NT2/D1 (cell line): ENCODE measurements around the gene TDRD7.

ENCODE experiments used
- SUZ12 ChIP-seq: IDR thresholded peaks from 2 replicates; pipeline ENCODE4 v1.6.1; 2011; ENCODE audit not compliant: insufficient read length, insufficient read depth; ENCODE audit errors: extremely low read depth
- YY1 ChIP-seq: IDR thresholded peaks from 2 replicates; pipeline ENCODE4 v1.6.1; 2011; ENCODE audit not compliant: insufficient read length, insufficient read depth
- ZNF274 ChIP-seq: IDR thresholded peaks from 2 replicates; pipeline ENCODE4 v1.6.1; 2011; ENCODE audit warnings: mild to moderate bottlenecking, low read depth, low read length

DNA sequence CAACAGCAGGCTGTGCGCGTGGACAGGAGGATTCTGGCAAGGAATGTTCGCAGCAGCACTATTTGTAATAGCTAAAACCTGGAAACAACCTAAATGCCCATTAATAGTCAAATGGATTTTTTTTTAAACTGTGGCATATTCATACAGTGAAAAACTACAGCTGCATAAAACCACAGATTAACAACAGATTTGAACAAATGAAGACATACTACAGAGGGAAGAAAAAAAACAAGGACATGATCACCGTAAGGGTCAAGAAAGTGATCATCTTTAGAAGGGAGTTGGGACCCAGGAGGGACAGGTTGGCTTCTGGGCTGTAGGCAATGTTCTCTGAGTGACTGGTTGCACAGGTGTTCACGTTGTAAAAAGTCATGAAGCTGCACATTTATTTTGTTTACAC is 88.4 kb downstream of the TDRD7 start:
- no peak for TF ChIP-seq ZNF274
- no peak for TF ChIP-seq YY1
- no peak for TF ChIP-seq SUZ12
